Measurements from ENCODE around the gene LANCL2. TPM values are rescaled to one million over a fixed set of nuclear protein-coding genes. Genes with fewer than 3 reads are reported as not detected.

LANCL2 gene
- total and polyA plus RNA-seq, 2 experiments from 2014 or later: 7.3 to 10.7 TPM

- H3F3A ChIP-seq (replicated peaks; ENCODE audit: low read depth): no peaks in the 10 kb centered on the region
Observed at GRCh38 chr7:55381189-55381588, 16.1 kb downstream of the LANCL2 start.

More at GRCh38 chr7:55381189-55381588, 16.1 kb downstream of the LANCL2 start:
- Histone ChIP-seq H3K9me2 (ENCODE audit: insufficient read depth) (no peaks in the 10 kb centered on the region), H3K27me3 (ENCODE audit: insufficient read depth) (no peaks in the 10 kb centered on the region), H3K27ac (ENCODE audit: low read depth) (no peak overlapping the region), H4K20me1 (replicated peaks; ENCODE audit: insufficient read depth) (no peaks in the 10 kb centered on the region), H3K79me2 (replicated peaks; ENCODE audit: insufficient read depth) (peaks cover 8% of the 10 kb centered on the region), H3K4me2 (peak overlapping the region; percentile 6; the same call in 1 of the 2 replicates), H2AFZ (no peak overlapping the region), H3K36me3 (ENCODE audit: insufficient read depth) (peaks cover 22% of the 10 kb centered on the region), H3K4me1 (ENCODE audit: insufficient read depth) (peaks cover 15% of the 10 kb centered on the region), H3K4me3 (no peak overlapping the region)
- Mint-ChIP-seq H3K4me1 (peaks cover 18% of the 10 kb centered on the region), H3K27me3 (ENCODE audit: insufficient read depth, low read depth, poor library complexity) (peaks cover 9% of the 10 kb centered on the region), H3K4me3 (no peak overlapping the region), H3K27ac (no peak overlapping the region), H3K9me3 (peaks cover 45% of the 10 kb centered on the region), H3K36me3 (ENCODE audit: low read depth) (peaks cover 46% of the 10 kb centered on the region)
- ATAC-seq: no peak
- TF ChIP-seq POLR2AphosphoS5 (IDR thresholded peaks at IDR 0.05; ENCODE audit: low read depth) (no peak), ZNF331 (CRISPR knock-in tag; IDR thresholded peaks at IDR 0.05; ENCODE audit: low read depth) (no peak), JUNB (IDR thresholded peaks at IDR 0.05; ENCODE audit: unreplicated experiment) (no peak), ZNF114 (CRISPR knock-in tag; IDR thresholded peaks at IDR 0.05) (no peak), EZH2 (IDR thresholded peaks at IDR 0.05; ENCODE audit: low read depth, unreplicated experiment) (no peak), STAT1 (IDR thresholded peaks at IDR 0.05; ENCODE audit: unreplicated experiment) (no peak), NANOG (IDR thresholded peaks at IDR 0.05; ENCODE audit: borderline replicate concordance) (no peak), REST (IDR thresholded peaks at IDR 0.05; ENCODE audit: unreplicated experiment) (no peak), EZH2phosphoT487 (IDR thresholded peaks at IDR 0.05; ENCODE audit: unreplicated experiment) (no peak), CREB1 (CRISPR knock-in tag; IDR thresholded peaks at IDR 0.05; ENCODE audit: low read depth) (no peak)
- TF ChIP-seq, protein P1, sequence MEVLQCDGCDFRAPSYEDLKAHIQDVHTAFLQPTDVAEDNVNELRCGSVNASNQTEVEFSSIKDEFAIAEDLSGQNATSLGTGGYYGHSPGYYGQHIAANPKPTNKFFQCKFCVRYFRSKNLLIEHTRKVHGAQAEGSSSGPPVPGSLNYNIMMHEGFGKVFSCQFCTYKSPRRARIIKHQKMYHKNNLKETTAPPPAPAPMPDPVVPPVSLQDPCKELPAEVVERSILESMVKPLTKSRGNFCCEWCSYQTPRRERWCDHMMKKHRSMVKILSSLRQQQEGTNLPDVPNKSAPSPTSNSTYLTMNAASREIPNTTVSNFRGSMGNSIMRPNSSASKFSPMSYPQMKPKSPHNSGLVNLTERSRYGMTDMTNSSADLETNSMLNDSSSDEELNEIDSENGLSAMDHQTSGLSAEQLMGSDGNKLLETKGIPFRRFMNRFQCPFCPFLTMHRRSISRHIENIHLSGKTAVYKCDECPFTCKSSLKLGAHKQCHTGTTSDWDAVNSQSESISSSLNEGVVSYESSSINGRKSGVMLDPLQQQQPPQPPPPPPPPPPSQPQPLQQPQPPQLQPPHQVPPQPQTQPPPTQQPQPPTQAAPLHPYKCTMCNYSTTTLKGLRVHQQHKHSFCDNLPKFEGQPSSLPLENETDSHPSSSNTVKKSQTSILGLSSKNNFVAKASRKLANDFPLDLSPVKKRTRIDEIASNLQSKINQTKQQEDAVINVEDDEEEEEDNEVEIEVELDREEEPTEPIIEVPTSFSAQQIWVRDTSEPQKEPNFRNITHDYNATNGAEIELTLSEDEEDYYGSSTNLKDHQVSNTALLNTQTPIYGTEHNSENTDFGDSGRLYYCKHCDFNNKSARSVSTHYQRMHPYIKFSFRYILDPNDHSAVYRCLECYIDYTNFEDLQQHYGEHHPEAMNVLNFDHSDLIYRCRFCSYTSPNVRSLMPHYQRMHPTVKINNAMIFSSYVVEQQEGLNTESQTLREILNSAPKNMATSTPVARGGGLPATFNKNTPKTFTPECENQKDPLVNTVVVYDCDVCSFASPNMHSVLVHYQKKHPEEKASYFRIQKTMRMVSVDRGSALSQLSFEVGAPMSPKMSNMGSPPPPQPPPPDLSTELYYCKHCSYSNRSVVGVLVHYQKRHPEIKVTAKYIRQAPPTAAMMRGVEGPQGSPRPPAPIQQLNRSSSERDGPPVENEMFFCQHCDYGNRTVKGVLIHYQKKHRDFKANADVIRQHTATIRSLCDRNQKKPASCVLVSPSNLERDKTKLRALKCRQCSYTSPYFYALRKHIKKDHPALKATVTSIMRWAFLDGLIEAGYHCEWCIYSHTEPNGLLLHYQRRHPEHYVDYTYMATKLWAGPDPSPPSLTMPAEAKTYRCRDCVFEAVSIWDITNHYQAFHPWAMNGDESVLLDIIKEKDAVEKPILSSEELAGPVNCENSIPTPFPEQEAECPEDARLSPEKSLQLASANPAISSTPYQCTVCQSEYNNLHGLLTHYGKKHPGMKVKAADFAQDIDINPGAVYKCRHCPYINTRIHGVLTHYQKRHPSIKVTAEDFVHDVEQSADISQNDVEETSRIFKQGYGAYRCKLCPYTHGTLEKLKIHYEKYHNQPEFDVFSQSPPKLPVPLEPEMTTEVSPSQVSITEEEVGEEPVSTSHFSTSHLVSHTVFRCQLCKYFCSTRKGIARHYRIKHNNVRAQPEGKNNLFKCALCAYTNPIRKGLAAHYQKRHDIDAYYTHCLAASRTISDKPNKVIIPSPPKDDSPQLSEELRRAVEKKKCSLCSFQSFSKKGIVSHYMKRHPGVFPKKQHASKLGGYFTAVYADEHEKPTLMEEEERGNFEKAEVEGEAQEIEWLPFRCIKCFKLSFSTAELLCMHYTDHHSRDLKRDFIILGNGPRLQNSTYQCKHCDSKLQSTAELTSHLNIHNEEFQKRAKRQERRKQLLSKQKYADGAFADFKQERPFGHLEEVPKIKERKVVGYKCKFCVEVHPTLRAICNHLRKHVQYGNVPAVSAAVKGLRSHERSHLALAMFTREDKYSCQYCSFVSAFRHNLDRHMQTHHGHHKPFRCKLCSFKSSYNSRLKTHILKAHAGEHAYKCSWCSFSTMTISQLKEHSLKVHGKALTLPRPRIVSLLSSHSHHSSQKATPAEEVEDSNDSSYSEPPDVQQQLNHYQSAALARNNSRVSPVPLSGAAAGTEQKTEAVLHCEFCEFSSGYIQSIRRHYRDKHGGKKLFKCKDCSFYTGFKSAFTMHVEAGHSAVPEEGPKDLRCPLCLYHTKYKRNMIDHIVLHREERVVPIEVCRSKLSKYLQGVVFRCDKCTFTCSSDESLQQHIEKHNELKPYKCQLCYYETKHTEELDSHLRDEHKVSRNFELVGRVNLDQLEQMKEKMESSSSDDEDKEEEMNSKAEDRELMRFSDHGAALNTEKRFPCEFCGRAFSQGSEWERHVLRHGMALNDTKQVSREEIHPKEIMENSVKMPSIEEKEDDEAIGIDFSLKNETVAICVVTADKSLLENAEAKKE (CRISPR knock-in tag; IDR thresholded peaks at IDR 0.05): no peak
- TF ChIP-seq, protein P2, sequence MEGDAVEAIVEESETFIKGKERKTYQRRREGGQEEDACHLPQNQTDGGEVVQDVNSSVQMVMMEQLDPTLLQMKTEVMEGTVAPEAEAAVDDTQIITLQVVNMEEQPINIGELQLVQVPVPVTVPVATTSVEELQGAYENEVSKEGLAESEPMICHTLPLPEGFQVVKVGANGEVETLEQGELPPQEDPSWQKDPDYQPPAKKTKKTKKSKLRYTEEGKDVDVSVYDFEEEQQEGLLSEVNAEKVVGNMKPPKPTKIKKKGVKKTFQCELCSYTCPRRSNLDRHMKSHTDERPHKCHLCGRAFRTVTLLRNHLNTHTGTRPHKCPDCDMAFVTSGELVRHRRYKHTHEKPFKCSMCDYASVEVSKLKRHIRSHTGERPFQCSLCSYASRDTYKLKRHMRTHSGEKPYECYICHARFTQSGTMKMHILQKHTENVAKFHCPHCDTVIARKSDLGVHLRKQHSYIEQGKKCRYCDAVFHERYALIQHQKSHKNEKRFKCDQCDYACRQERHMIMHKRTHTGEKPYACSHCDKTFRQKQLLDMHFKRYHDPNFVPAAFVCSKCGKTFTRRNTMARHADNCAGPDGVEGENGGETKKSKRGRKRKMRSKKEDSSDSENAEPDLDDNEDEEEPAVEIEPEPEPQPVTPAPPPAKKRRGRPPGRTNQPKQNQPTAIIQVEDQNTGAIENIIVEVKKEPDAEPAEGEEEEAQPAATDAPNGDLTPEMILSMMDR (conservative IDR thresholded peaks at IDR 0.05; ENCODE audit: low read depth in 2 of 2): no peak
- TF ChIP-seq, protein P3, sequence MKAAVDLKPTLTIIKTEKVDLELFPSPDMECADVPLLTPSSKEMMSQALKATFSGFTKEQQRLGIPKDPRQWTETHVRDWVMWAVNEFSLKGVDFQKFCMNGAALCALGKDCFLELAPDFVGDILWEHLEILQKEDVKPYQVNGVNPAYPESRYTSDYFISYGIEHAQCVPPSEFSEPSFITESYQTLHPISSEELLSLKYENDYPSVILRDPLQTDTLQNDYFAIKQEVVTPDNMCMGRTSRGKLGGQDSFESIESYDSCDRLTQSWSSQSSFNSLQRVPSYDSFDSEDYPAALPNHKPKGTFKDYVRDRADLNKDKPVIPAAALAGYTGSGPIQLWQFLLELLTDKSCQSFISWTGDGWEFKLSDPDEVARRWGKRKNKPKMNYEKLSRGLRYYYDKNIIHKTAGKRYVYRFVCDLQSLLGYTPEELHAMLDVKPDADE (IDR thresholded peaks at IDR 0.05): no peak
- DNase-seq (ENCODE audit: low spot score): no peak

Data from GM23338 (cell line).